HepG2 (cell line): ENCODE measurements around the gene ARMCX2. TPM values are rescaled to one million over a fixed set of nuclear protein-coding genes. Genes with fewer than 3 reads are reported as not detected.

ENCODE experiments used
- ARID4A ChIP-seq: sonication (generic); formaldehyde crosslinking; IDR thresholded peaks from 2 replicates; pipeline ENCODE4 v1.5.0; 2020; ENCODE audit warnings: mild to moderate bottlenecking, missing genetic modification reagents, borderline replicate concordance
- ATM ChIP-seq: fragments of 450-650 bp; IDR thresholded peaks from 2 replicates; pipeline ENCODE4 v1.7.1; 2017; ENCODE audit warnings: mild to moderate bottlenecking, borderline replicate concordance
- BHLHE40 ChIP-seq: IDR thresholded peaks from 2 replicates; pipeline ENCODE4 v1.6.1; 2011; ENCODE audit warnings: low read length, improper control_type of control experiment
- CREB1 ChIP-seq, 2 experiments: fragments of 450-650 bp in 1 of 2; IDR thresholded peaks; 2 replicates each; pipeline ENCODE4 v1.6.1; 2016 to 2017; ENCODE audit warnings: control low read depth in 1 of 2, mild to moderate bottlenecking in 1 of 2, missing compliant biosample characterization in 1 of 2, missing genetic modification characterization in 1 of 2
- GATA4 ChIP-seq: sonication (generic); IDR thresholded peaks from 2 replicates; pipeline ENCODE4 v1.6.1; 2016; ENCODE audit warnings: antibody characterized with exemption, low read depth, borderline replicate concordance
- HMGXB4 ChIP-seq, 2 experiments: sonication (generic) in 1 of 2; formaldehyde crosslinking in 1 of 2; IDR thresholded peaks; 2 replicates each; pipeline versions ENCODE4 v1.4.0 to v1.6.1; 2018 to 2020; ENCODE audit warnings: missing genetic modification reagents in 2 of 2, borderline replicate concordance in 1 of 2, low read depth in 1 of 2, mild to moderate bottlenecking in 1 of 2, missing biosample characterization in 1 of 2
- KDM5B ChIP-seq: sonication (generic); formaldehyde crosslinking; IDR thresholded peaks from 2 replicates; pipeline ENCODE4 v1.4.0; 2020; ENCODE audit warnings: missing genetic modification reagents, mild to moderate bottlenecking, borderline replicate concordance
- MAZ ChIP-seq, 2 experiments: sonication (generic) in 1 of 2; formaldehyde crosslinking in 1 of 2; IDR thresholded peaks; 2 replicates each; pipeline versions ENCODE4 v1.5.0 to v1.6.1; 2012 to 2020; ENCODE audit warnings: low read depth in 2 of 2, mild to moderate bottlenecking in 2 of 2, borderline replicate concordance in 1 of 2, improper control_type of control experiment in 1 of 2, low read length in 1 of 2, missing genetic modification reagents in 1 of 2, moderate library complexity in 1 of 2
- MLLT10 ChIP-seq: sonication (generic); formaldehyde crosslinking; IDR thresholded peaks from 2 replicates; pipeline ENCODE4 v1.4.0; 2020; ENCODE audit warnings: missing genetic modification reagents
- MXI1 ChIP-seq: IDR thresholded peaks from 3 replicates; pipeline ENCODE4 v1.6.1; 2012; ENCODE audit warnings: low read depth, low read length, inconsistent platforms, borderline replicate concordance
- NR2F1 ChIP-seq, 2 experiments: fragments of 450-650 bp in 1 of 2; formaldehyde crosslinking in 1 of 2; IDR thresholded peaks; 2 replicates each; pipeline versions ENCODE4 v1.5.0 to v1.6.1; 2016 to 2020; ENCODE audit warnings: mild to moderate bottlenecking in 1 of 2, missing compliant biosample characterization in 1 of 2, missing genetic modification reagents in 1 of 2, moderate library complexity in 1 of 2
- RFXAP ChIP-seq: sonication (generic); formaldehyde crosslinking; IDR thresholded peaks from 2 replicates; pipeline ENCODE4 v1.4.0; 2020; ENCODE audit warnings: missing genetic modification reagents, borderline replicate concordance
- ZBTB38 ChIP-seq: sonication (generic); formaldehyde crosslinking; IDR thresholded peaks from 2 replicates; pipeline ENCODE4 v1.5.1; 2020; ENCODE audit warnings: mild to moderate bottlenecking, missing genetic modification reagents
- polyA plus RNA-seq, 8 experiments: library from polyadenylated mRNA; depleted of rRNA in 3 of 8; stranded (reverse) in 7 of 8; unstranded in 1 of 8; fragments of >200 nt; fragmentation: Illumina TruSeq in 4 of 8; extraction: Trizol in 4 of 8; gene quantifications; 2 replicates each; pipeline versions ENCODE4 v1.2.1 to v1.2.3, GENCODE V29; 2011 to 2016; ENCODE audit warnings: low read depth in 4 of 8, missing spikeins in 1 of 8, mixed read lengths in 1 of 8; ENCODE audit not compliant: insufficient read depth in 1 of 8
- total RNA-seq, 5 experiments: library from RNA; depleted of rRNA; stranded (reverse); fragments of >200 nt; fragmentation: Illumina TruSeq; extraction: Trizol; gene quantifications; 2 replicates each; pipeline ENCODE4 v1.2.3, GENCODE V29; 2016; ENCODE audit warnings: low read depth in 1 of 5
- TF ChIP-seq, protein P1 (sequence below): sonication (generic); formaldehyde crosslinking; IDR thresholded peaks from 2 replicates; pipeline ENCODE4 v1.5.1; 2020; ENCODE audit warnings: mild to moderate bottlenecking, missing genetic modification reagents, moderate library complexity

ARMCX2 gene
- total and polyA plus RNA-seq, 2 of the 13 experiments (the other 11 are each of a cell fraction or from before 2014, with no cell fraction given): not detected

DNA sequence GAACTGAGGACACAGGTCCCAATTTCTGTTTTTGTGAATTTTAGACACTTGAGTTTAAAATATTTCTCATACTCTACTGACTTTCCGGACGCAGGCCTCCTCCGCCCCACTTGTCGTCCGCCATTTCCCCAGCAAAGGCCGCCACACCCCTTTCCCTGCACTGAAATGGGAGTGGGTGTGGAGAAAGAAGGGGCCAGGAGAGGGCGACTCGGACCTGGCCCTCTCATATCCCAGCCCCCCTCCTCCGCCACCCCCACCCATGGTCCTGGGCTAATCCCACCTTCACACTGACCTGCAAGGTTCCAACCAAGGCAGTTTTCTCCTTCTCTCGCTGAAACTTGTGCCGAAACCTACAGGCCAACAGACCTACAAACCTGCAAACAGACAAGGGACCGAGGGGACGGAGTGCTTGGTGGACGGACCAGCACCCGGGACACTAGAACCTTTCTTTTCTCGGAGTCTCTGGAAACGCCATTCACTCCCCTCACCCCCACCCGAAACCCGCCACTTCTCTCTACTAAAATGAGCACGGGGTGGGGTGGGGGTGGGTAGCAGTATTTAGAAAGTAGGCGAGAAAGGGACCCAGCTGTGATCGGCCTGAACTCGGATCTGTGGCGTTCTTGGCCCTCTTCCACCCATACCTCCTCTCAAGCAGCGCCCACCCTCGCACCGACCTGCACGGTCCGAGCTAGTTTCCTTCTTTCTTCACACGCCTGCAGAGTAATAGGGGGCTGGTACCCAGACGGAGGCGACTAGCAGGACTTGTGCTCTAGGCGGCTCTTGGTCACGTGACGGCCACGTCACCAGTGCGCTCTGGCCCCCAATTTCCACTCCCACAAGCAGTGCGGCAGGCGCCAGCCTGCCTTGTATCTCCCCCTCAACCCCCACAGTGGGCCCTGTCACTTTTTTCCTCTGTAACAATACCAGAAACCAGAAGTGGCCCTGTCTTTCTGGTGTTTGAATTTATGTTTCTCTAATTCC lies 42.1 kb downstream of the ARMCX2 start, which contains the start of gene ARMCX6 (continued):
- TF ChIP-seq HMGXB4 (CRISPR knock-in tag; IDR thresholded peaks at IDR 0.05; ENCODE audit: borderline replicate concordance in 1 of 2, low read depth in 1 of 2) (peak; percentile 30 to 32; a peak in 2 of 4 replicates), MLLT10 (CRISPR knock-in tag) (no peak), MXI1 (no peak), KDM5B (CRISPR knock-in tag) (no peak), MAZ (IDR thresholded peaks at IDR 0.05; ENCODE audit: borderline replicate concordance, low read depth, low read length) (peak; percentile 35; the same call in 1 of the 2 replicates), MAZ (CRISPR knock-in tag; IDR thresholded peaks at IDR 0.05; ENCODE audit: low read depth) (no peak), ZBTB38 (CRISPR knock-in tag) (no peak), GATA4 (no peak), ATM (no peak), CREB1 (IDR thresholded peaks at IDR 0.05) (peak; percentile 64), CREB1 (CRISPR knock-in tag; IDR thresholded peaks at IDR 0.05) (peak; percentile 81), NR2F1 (CRISPR knock-in tag; IDR thresholded peaks at IDR 0.05) (no peak), RFXAP (CRISPR knock-in tag) (no peak), ARID4A (CRISPR knock-in tag) (no peak; the same call in 1 of the 2 replicates), BHLHE40 (peak; percentile 65)
- TF ChIP-seq, protein P1, sequence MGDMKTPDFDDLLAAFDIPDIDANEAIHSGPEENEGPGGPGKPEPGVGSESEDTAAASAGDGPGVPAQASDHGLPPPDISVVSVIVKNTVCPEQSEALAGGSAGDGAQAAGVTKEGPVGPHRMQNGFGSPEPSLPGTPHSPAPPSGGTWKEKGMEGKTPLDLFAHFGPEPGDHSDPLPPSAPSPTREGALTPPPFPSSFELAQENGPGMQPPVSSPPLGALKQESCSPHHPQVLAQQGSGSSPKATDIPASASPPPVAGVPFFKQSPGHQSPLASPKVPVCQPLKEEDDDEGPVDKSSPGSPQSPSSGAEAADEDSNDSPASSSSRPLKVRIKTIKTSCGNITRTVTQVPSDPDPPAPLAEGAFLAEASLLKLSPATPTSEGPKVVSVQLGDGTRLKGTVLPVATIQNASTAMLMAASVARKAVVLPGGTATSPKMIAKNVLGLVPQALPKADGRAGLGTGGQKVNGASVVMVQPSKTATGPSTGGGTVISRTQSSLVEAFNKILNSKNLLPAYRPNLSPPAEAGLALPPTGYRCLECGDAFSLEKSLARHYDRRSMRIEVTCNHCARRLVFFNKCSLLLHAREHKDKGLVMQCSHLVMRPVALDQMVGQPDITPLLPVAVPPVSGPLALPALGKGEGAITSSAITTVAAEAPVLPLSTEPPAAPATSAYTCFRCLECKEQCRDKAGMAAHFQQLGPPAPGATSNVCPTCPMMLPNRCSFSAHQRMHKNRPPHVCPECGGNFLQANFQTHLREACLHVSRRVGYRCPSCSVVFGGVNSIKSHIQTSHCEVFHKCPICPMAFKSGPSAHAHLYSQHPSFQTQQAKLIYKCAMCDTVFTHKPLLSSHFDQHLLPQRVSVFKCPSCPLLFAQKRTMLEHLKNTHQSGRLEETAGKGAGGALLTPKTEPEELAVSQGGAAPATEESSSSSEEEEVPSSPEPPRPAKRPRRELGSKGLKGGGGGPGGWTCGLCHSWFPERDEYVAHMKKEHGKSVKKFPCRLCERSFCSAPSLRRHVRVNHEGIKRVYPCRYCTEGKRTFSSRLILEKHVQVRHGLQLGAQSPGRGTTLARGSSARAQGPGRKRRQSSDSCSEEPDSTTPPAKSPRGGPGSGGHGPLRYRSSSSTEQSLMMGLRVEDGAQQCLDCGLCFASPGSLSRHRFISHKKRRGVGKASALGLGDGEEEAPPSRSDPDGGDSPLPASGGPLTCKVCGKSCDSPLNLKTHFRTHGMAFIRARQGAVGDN: peak; percentile 60
